RWPE2 (cell line): ENCODE measurements around the gene INAFM2.

ENCODE experiments used
- ATAC-seq: fragments of 200-7000 bp; cut with Tn5 transposase; 3 replicates; pipeline ENCODE4 v1.9.1; 2021; ENCODE audit warnings: low read depth
- DNase-seq: peaks from one replicate; pipeline ENCODE4 v3.0.0-alpha.2; 2020; ENCODE audit warnings: low spot score
- H3K27ac ChIP-seq: fragments of 450-650 bp; 2 replicates; pipeline ENCODE4 v1.5.1; 2017; ENCODE audit warnings: mild to moderate bottlenecking; ENCODE audit not compliant: poor library complexity, severe bottlenecking
- H3K27me3 ChIP-seq: fragments of 250-450 bp; sonication (Bioruptor Pico); 2 replicates; pipeline ENCODE4 v1.5.1; 2021; ENCODE audit warnings: mild to moderate bottlenecking, moderate library complexity; ENCODE audit not compliant: insufficient read depth, poor library complexity, severe bottlenecking
- H3K36me3 ChIP-seq: fragments of 250-450 bp; sonication (Bioruptor Pico); 2 replicates; pipeline ENCODE4 v1.5.1; 2020; ENCODE audit warnings: low read depth, mild to moderate bottlenecking, moderate library complexity
- H3K4me1 ChIP-seq: fragments of 250-450 bp; sonication (Bioruptor Pico); 2 replicates; pipeline ENCODE4 v1.5.1; 2021; ENCODE audit warnings: mild to moderate bottlenecking, moderate library complexity; ENCODE audit not compliant: insufficient read depth, poor library complexity, severe bottlenecking
- H3K4me3 ChIP-seq: fragments of 250-450 bp; sonication (Bioruptor Pico); 2 replicates; pipeline ENCODE4 v1.5.1; 2021; ENCODE audit warnings: mild to moderate bottlenecking, moderate library complexity; ENCODE audit not compliant: severe bottlenecking
- H3K9me3 ChIP-seq: fragments of 250-450 bp; sonication (Bioruptor Pico); 2 replicates; pipeline ENCODE4 v1.5.1; 2021; ENCODE audit warnings: mild to moderate bottlenecking, moderate library complexity; ENCODE audit not compliant: severe bottlenecking
- CTCF ChIP-seq: fragments of 450-650 bp; IDR thresholded peaks from one replicate; pipeline ENCODE4 v1.5.1; 2017; ENCODE audit warnings: mild to moderate bottlenecking, moderate library complexity; ENCODE audit not compliant: poor library complexity, severe bottlenecking

The INAFM2 gene

DNA sequence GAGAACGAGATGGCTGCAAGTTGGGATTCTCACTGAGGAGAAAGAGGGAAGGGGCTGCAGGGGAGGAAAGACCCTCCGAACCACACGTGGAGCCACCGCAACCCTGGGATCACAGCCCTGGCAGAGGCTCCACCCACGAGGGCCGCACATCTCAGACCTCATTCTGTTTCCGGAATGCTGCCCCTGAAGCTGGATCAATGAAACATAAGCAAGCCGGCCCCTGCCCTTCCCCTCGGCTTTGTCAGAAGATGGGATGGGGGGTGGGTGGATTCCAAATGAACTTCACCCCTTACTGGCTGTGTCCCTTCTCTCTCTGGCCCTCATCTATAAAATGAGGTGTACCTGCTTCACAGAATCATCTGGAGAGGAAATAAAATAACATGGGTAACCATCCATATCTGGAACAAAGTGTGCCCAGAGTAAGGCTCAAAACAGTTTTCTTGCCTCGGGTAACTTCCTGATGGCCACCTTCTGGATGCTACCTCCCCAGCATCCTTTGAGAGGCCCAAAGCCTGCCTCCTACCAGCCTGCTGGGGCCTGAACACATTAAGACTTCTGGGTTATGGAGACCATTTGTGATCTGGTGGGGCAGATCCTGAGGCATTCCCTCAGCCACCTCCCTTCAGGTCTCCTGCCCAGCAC is 21.9 kb downstream of the INAFM2 start:
- TF ChIP-seq CTCF, result no peak
- ATAC-seq, result no peak
- no peaks in the 10 kb centered on the region for H3K36me3 ChIP-seq
- DNase-seq, result no peak
- no peak overlapping the region for H3K4me3 ChIP-seq
- H3K27me3 ChIP-seq, result no peaks in the 10 kb centered on the region
- no peak overlapping the region for H3K27ac ChIP-seq
- H3K9me3 ChIP-seq, result no peaks in the 10 kb centered on the region
- H3K4me1 ChIP-seq, result peaks cover 41% of the 10 kb centered on the region

GRCh38 chr15:40345867-40346578 is 22.5 kb downstream of the INAFM2 start:
- no peak for ATAC-seq
- no peak for TF ChIP-seq CTCF
- peak; percentile 63 for DNase-seq
- Histone ChIP-seq H3K9me3 (no peaks in the 10 kb centered on the region), H3K27me3 (no peaks in the 10 kb centered on the region), H3K4me1 (peaks cover 39% of the 10 kb centered on the region), H3K36me3 (no peaks in the 10 kb centered on the region), H3K4me3 (no peak overlapping the region), H3K27ac (no peak overlapping the region)

GRCh38 chr15:40346579-40347558 is 23.4 kb downstream of the INAFM2 start:
- Histone ChIP-seq H3K36me3 (no peaks in the 10 kb centered on the region), H3K27ac (no peak overlapping the region), H3K27me3 (no peaks in the 10 kb centered on the region), H3K4me3 (no peak overlapping the region), H3K4me1 (peaks cover 30% of the 10 kb centered on the region), H3K9me3 (no peaks in the 10 kb centered on the region)
- ATAC-seq (no peak), DNase-seq (peak; percentile 71)
- no peak for TF ChIP-seq CTCF

GRCh38 chr15:40347559-40348473 is 24.3 kb downstream of the INAFM2 start:
- no peak for DNase-seq
- H3K9me3 ChIP-seq, result no peaks in the 10 kb centered on the region
- ATAC-seq, result no peak
- no peak for TF ChIP-seq CTCF
- H3K36me3 ChIP-seq, result no peaks in the 10 kb centered on the region
- no peak overlapping the region for H3K4me3 ChIP-seq
- H3K27me3 ChIP-seq, result no peaks in the 10 kb centered on the region
- peaks cover 21% of the 10 kb centered on the region for H3K4me1 ChIP-seq
- H3K27ac ChIP-seq, result no peak overlapping the region
